SHP77 (cell line): Measurements from ENCODE around the gene OSBP2.
"Not testable (repeated sequence)": the region's sequence is repeated elsewhere in the genome, so short reads cannot be mapped to it uniquely, and the experiment has no call there.

Experiments
- DNase-seq, 2 experiments: peaks; one replicate each; lab custom pipeline; 2025; lab: John Stamatoyannopoulos, UW

Gene OSBP2

GRCh38 chr22:30763815-30764673, 69.4 kb downstream of the OSBP2 start:
- DNase-seq = peak; percentile 72 to 81

- no peak for DNase-seq
These were observed 73.0 kb downstream of the OSBP2 start for GRCh38 chr22:30767661-30768060.

GRCh38 chr22:30770716-30771115, 76.0 kb downstream of the OSBP2 start:
- DNase-seq = no peak

- no peak for DNase-seq
These were observed 79.2 kb downstream of the OSBP2 start for GRCh38 chr22:30773919-30774318.

GRCh38 chr22:30774566-30774965, 79.9 kb downstream of the OSBP2 start:
- no peak for DNase-seq

GRCh38 chr22:30776476-30776875, 81.8 kb downstream of the OSBP2 start:
- no peak for DNase-seq

GRCh38 chr22:30777146-30777545, 82.5 kb downstream of the OSBP2 start:
- DNase-seq = not testable (repeated sequence)

- DNase-seq = no peak
These were observed 82.9 kb downstream of the OSBP2 start for GRCh38 chr22:30777587-30777986.

- DNase-seq = no peak
These were observed 83.6 kb downstream of the OSBP2 start for GRCh38 chr22:30778261-30778660.

GRCh38 chr22:30780026-30780425, 85.4 kb downstream of the OSBP2 start:
- no peak for DNase-seq

- no peak for DNase-seq
These were observed 86.7 kb downstream of the OSBP2 start for GRCh38 chr22:30781271-30781875.

- DNase-seq = no peak
These were observed 87.9 kb downstream of the OSBP2 start for GRCh38 chr22:30782613-30783012.

- DNase-seq = no peak
These were observed 88.3 kb downstream of the OSBP2 start for GRCh38 chr22:30783021-30783420.

GRCh38 chr22:30785527-30785926, 90.9 kb downstream of the OSBP2 start:
- DNase-seq = no peak

- DNase-seq = no peak
These were observed 95.7 kb downstream of the OSBP2 start for GRCh38 chr22:30790366-30790765.

GRCh38 chr22:30792456-30792855, 97.8 kb downstream of the OSBP2 start:
- DNase-seq = no peak

- no peak for DNase-seq
These were observed 100.4 kb downstream of the OSBP2 start for GRCh38 chr22:30795118-30795517.

- DNase-seq = no peak
These were observed 107.0 kb downstream of the OSBP2 start for GRCh38 chr22:30801695-30802094.

- DNase-seq = peak; percentile 41 to 84
These were observed 107.8 kb downstream of the OSBP2 start for GRCh38 chr22:30802202-30803166.

GRCh38 chr22:30803679-30804078, 109.0 kb downstream of the OSBP2 start:
- DNase-seq = peak in 1 of 2 experiments; percentile 29

GRCh38 chr22:30804626-30805025, 110.0 kb downstream of the OSBP2 start:
- DNase-seq = no peak

- DNase-seq = peak; percentile 46 to 68
These were observed 111.8 kb downstream of the OSBP2 start for GRCh38 chr22:30806391-30806861.
